ENCODE measurements around the gene PPARD.
"Not testable (repeated sequence)": the region's sequence is repeated elsewhere in the genome, so short reads cannot be mapped to it uniquely, and the experiment has no call there.

Gene PPARD

GRCh38 chr6:35415065-35415891, 72.9 kb downstream of the PPARD start:
- no peak for DNase-seq

GRCh38 chr6:35417979-35418661, 75.8 kb downstream of the PPARD start:
- DNase-seq: no peak

GRCh38 chr6:35419417-35419816, 77.1 kb downstream of the PPARD start:
- no peak for DNase-seq

GRCh38 chr6:35419961-35420360, 77.6 kb downstream of the PPARD start:
- DNase-seq: no peak

- no peak for DNase-seq
Observed at GRCh38 chr6:35425284-35425683, 82.9 kb downstream of the PPARD start.

- no peak for DNase-seq
Observed at GRCh38 chr6:35426074-35426473, 83.7 kb downstream of the PPARD start.

GRCh38 chr6:35427435-35427834, 85.1 kb downstream of the PPARD start:
- DNase-seq: no peak

- no peak for DNase-seq
Observed at GRCh38 chr6:35427851-35428321, 85.5 kb downstream of the PPARD start.

GRCh38 chr6:35428421-35429149, 86.2 kb downstream of the PPARD start:
- DNase-seq: no peak

- no peak for DNase-seq
Observed at GRCh38 chr6:35429463-35429862, 87.1 kb downstream of the PPARD start.

- no peak for DNase-seq
Observed at GRCh38 chr6:35432291-35432690, 89.9 kb downstream of the PPARD start.

GRCh38 chr6:35432702-35433101, 90.3 kb downstream of the PPARD start:
- not testable (repeated sequence) for DNase-seq

- DNase-seq: no peak
Observed at GRCh38 chr6:35435074-35435837, 92.9 kb downstream of the PPARD start.

GRCh38 chr6:35436071-35436857, 93.9 kb downstream of the PPARD start:
- DNase-seq: no peak

- not testable (repeated sequence) for DNase-seq
Observed at GRCh38 chr6:35438378-35439065, 96.2 kb downstream of the PPARD start.

- DNase-seq: no peak
Observed at GRCh38 chr6:35439308-35439707, 97.0 kb downstream of the PPARD start.

- DNase-seq: no peak
Observed at GRCh38 chr6:35441205-35441604, 98.8 kb downstream of the PPARD start.

- no peak for DNase-seq
Observed at GRCh38 chr6:35441642-35442041, 99.3 kb downstream of the PPARD start.

- DNase-seq: no peak
Observed at GRCh38 chr6:35442693-35443092, 100.3 kb downstream of the PPARD start.

- DNase-seq: no peak
Observed at GRCh38 chr6:35443341-35444030, 101.1 kb downstream of the PPARD start.

GRCh38 chr6:35445691-35446090, 103.3 kb downstream of the PPARD start:
- DNase-seq: no peak

Data from stimulated activated CD4-positive, alpha-beta T cell treated with anti-CD3 and anti-CD28 coated beads, Interleukin-12 subunit alpha, Interleukin-12 subunit beta, amount 100 ng/mL, for 4 hours (primary cell).